T-helper 22 cell (primary cell): ENCODE data around the gene DCHS1.

Experiments used
- DNase-seq: peaks from one replicate; pipeline ENCODE4 v3.0.0-alpha.2; 2020; ENCODE audit warnings: low read depth

DCHS1 gene

DNA sequence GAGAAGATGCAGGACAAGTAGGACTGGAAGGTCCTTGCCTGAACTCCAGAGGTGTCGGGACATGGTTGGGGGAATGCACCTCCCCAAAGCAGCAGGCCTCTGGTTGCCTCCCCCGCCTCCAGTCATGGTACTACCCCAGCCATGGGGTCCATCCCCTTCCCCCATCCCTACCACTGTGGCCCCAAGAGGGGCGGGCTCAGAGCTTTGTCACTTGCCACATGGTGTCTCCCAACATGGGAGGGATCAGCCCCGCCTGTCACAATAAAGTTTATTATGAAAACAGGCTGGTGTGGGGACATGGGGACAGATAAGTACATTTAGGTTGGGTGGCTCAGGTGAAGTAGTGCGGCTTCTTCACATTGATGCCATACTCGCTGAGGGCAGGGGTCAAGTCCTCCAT, 45.0 kb downstream of the DCHS1 start:
- no peak for DNase-seq

DNA sequence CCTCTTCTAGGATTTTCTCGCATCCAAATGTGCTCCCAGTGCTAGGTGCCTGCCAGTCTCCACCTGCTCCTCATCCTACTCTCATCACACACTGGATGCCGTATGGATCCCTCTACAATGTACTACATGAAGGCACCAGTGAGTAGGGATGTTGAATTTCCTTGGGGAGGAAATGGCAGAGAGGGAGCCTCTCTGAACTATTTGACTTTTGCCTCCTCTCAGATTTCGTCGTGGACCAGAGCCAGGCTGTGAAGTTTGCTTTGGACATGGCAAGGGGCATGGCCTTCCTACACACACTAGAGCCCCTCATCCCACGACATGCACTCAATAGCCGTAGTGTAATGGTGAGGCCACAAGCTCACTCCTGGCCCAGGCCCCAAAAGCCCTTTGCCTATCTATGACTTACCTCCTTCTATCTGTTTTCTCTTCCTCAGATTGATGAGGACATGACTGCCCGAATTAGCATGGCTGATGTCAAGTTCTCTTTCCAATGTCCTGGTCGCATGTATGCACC, 46.0 kb downstream of the DCHS1 start:
- no peak for DNase-seq

GRCh38 chr11:6608726-6609501, 46.7 kb downstream of the DCHS1 start:
- no peak for DNase-seq

GRCh38 chr11:6608011-6608410, 47.6 kb downstream of the DCHS1 start:
- no peak for DNase-seq

DNA sequence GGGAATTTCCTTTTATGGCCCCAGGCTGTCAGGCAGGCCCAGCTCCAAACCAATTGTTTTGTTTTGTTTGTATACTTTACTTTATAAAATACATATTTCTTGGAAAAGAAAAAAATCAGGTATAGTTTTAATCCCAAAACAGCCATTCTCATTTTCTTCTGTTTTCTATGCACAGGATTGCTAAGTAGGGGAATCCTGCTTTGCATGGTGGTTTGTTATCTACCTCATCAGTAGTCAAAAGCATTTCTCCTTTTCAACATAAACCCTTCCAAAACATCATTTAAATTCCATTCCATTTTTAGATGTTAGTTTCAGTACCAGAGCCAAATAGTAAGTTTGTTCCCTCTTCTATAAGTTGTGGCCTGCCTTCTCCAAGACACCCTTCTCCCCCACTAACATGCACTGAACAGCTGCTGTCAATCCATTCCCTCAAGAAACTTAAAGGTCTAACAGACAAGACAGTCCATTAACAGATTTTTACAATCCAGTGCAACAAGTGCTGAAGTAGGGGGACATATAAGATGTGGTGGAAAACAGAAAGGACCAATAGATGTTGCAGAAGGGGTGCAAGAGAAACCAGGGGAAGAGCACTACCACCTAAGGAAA, 48.3 kb downstream of the DCHS1 start:
- DNase-seq = no peak

GRCh38 chr11:6606471-6607189, 49.0 kb downstream of the DCHS1 start:
- peak; percentile 37 for DNase-seq

DNA sequence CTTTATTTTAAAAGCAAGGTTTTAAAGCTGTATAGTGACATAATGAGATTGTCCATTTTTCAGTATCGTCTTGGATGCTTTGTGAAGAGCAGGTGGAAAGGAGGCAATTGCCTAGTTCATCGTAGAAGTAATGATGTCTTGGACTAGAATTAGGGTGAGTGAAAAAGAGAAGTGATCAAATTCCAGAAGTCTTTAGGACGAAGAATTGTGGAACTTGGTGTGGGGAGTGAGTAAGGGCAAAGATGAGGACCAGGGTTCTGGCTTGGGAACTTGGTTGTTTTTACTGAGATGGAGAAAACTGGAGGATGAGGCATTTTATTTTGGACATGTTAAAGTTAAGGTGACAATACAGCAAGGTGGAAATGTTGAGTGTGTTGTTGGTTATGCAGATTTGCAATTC, 50.8 kb downstream of the DCHS1 start:
- no peak for DNase-seq

DNA sequence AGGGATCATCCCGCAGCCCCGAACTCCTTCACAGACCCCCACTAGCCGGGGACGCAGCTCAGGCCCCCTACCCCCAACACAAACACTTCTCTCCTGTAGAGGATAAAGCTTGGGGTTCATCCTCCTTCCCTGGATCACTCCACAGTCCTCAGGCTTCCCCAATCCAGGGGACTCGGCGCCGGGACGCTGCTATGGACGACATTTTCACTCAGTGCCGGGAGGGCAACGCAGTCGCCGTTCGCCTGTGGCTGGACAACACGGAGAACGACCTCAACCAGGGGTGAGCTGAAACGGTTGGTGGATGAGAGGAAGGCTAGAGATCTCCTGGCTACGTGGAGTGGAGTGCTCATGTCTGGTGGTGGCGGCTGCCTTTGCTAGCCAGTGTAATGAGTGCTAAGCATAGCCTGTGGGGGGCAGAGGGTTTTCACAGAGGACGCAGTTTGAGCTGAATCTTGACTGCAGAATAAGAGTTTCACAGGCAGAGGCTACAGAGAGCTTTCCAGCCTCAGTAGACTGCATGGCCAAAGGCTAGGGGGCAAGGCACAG, 51.5 kb downstream of the DCHS1 start:
- peak; percentile 29 for DNase-seq

- DNase-seq = peak; percentile 76
Measured at GRCh38 chr11:6603287-6604080, 52.1 kb downstream of the DCHS1 start, which contains the start of the genes ILK and RRP8. Gene ILK, plus strand, starts transcription at chr11:6603774. Its CDS starts 498 bp downstream, at chr11:6604272. Gene RRP8, minus strand, starts transcription at chr11:6603616. Its CDS starts 114 bp downstream, at chr11:6603502.

GRCh38 chr11:6602096-6602940, 53.3 kb downstream of the DCHS1 start:
- no peak for DNase-seq

DNA sequence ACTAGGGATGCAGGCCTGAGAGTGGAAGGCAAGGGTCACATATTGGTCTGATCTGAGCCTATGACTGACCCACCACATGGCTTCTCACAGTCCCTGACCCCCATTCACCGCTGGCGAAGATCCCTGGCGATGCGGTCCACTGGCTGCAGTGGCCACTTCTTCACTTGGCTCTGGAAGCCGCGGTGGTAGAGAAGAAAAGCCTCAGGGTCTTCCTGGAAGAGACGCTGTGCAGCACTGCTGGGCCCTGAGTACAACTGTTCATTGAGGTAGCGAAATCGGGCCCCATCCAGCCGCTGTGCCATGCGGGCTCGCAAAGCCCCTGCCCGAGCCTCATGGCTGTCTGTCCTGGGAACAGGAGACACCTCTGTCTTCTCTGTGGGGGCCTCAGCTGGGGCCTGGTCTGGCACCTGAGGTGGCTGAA, 54.6 kb downstream of the DCHS1 start:
- DNase-seq = no peak

- DNase-seq = no peak
Measured at GRCh38 chr11:6599881-6600390, 55.7 kb downstream of the DCHS1 start.

DNA sequence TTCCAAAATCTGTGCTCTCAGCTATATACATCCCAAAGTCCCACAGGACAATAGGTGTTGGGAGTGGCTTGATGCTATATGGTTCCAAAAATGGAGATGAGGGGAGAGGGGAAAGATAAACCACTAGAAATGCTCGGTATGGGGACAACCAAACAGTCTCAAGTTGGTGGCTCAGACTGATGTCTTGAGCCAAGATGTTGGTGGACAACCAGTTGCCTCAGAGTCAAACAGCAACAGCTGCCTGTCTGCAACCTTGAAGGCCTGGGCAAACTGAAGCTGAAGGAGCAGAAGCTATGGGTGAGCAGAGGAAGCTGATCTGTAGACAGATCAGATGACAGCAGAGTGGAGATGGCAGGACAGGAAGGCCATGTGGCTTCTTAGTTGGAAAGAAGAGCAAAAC, 56.2 kb downstream of the DCHS1 start:
- no peak for DNase-seq

GRCh38 chr11:6598555-6598954, 57.1 kb downstream of the DCHS1 start:
- DNase-seq = no peak

GRCh38 chr11:6596239-6596877, 59.3 kb downstream of the DCHS1 start:
- no peak for DNase-seq

DNA sequence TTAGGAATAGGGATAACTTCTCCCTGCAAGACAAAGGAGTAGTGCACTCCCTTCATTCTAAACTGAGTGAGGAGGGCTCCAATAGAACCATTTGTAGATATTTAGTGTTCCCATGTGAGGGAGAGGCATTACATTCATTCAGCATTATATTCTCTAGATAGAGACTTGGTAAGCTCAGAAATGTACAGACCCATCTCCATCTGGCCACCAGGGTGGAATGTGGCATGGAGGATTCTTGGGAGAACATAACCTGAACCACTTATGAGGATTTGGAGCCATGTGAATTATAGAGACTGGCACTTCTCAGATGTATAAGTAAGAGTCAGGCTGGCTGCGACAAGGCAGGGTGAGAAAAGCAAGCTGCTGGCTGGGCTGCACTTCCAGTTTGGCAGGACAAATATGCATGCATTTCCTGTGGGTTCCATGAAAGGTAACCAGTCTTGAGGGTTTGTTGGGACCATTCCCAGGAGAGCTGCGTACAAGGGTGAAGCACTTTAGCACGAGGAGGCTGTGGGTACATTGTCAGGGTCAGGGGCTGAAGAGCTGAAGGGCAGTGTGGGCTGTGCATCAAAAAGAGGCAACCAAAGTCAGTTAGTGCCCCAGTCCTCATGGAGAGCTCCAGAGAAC, 61.4 kb downstream of the DCHS1 start:
- no peak for DNase-seq

DNA sequence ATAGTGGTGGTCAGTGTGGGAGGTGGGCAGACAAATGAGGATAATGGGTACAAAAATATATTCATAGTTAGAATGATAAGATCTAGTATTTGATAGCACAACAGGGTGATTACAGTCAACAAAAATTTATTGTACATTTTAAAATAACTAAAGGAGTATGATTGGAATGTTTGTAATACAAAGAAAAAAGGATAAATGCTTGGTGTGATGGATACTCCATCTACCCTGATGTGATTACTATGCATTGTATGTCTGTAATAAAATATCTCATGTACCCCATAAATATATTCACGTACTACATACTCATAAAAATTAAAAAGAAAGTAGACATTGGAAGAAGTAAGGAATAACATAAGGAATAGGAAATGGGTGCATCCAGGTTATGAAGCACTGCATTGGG, 67.6 kb downstream of the DCHS1 start:
- no peak for DNase-seq

DNA sequence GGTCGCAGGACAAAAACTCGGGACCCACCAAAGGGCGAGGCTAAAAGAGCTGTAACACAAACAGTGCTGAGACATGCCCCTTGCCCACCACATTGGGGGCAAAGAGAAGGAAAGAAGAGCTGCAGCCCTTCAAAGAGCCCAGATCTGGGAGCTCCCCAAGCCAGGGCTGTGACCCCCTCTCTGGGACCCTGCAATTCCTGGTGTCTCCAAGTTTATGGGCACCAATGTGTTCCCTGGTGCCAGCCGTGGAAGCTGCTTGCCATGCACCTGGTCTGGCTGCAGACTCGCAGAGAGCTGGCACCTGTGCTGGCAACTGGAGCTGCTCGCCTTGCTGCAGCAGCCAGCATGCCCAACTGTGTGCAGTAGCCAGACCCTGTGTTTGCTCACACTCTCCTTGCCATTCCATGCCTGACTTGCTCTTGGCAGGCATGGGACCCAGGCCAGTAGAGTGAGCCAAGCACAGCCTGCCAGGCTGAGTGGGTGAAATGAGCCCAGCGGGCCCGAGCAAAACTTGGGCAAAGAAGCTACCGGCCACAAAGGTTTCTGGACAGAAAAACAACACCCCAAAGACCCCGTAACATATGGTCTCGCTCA, 68.2 kb downstream of the DCHS1 start:
- no peak for DNase-seq
